ENCODE measurements around the gene DEUP1. TPM values are rescaled to one million over a fixed set of nuclear protein-coding genes. Genes with fewer than 3 reads are reported as not detected.

DEUP1 gene
- total RNA-seq, 1 experiment from 2014 or later, result not detected

DNA sequence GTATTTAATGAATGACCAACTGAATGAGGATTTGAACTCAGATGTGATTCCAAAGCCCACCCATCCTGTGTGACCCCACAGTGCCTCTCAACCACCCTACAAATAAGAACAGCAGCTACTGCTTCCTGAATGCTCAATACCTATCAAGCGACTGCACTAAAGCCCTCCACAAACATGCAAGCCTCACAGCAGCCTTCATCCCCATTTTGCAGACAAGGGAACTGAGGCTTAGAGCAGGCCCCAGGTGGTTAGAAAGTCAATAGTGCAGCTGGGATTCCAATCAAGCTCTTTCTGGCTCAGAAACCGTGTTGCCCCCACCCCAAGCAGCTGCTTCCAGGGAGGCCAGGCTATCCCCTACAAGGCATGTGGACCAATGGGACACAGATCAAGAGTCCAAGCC is 155.4 kb downstream of the DEUP1 start:
- no peak overlapping the region for H3K4me3 ChIP-seq (replicated peaks in 1 of 2; ENCODE audit: low read depth in 1 of 2, low read length in 2 of 2)
- no peak for TF ChIP-seq FOSL1 (IDR thresholded peaks at IDR 0.05; ENCODE audit: low read depth)
- intact Hi-C loops (cut with micrococcal nuclease), result loop anchor here (1.0 kb wide), 1 partner anchor 22 kb away; no protein-coding TSS in a partner anchor
- H3K36me3 ChIP-seq (ENCODE audit: control insufficient read depth in 1 of 2, insufficient read depth in 2 of 2, low read length in 2 of 2), result no peaks in the 10 kb centered on the region
- no peaks in the 10 kb centered on the region for H3K27me3 ChIP-seq (ENCODE audit: insufficient read depth, low read length)
- H3K79me2 ChIP-seq (ENCODE audit: insufficient read depth, low read length), result no peaks in the 10 kb centered on the region
- no peaks in the 10 kb centered on the region for H3K4me1 ChIP-seq (ENCODE audit: control insufficient read depth in 1 of 2, insufficient read depth in 2 of 2, low read length in 2 of 2)
- ChIA-PET RAD21 (ENCODE audit: low non-redundant PET in 1 of 2, low total read pairs in 2 of 2, uncharacterized antibody in 2 of 2, unreplicated experiment in 2 of 2) (no interaction called here), CTCF (no interaction called here), POLR2A (no interaction called here)
- ATAC-seq (no peak), DNase-seq (ENCODE audit: low read depth, low spot score) (no peak)
- no peak overlapping the region for H3K4me2 ChIP-seq (ENCODE audit: low read length)
- no TSS peak for BruUV-seq (replicated peaks)
- no peak overlapping the region for H3K27ac ChIP-seq (ENCODE audit: low read depth, low read length)
- H3K9me2 ChIP-seq (ENCODE audit: insufficient read depth), result no peaks in the 10 kb centered on the region
- H3K9ac ChIP-seq (ENCODE audit: low read length), result no peak overlapping the region
- H4K20me1 ChIP-seq (ENCODE audit: insufficient read depth), result no peaks in the 10 kb centered on the region
- no peaks in the 10 kb centered on the region for H3K9me3 ChIP-seq (ENCODE audit: control insufficient read depth in 1 of 2, insufficient read depth in 1 of 2, low read depth in 1 of 2, low read length in 2 of 2)
- H2AFZ ChIP-seq (ENCODE audit: low read depth, low read length, poor library complexity, severe bottlenecking), result no peak overlapping the region

DNA sequence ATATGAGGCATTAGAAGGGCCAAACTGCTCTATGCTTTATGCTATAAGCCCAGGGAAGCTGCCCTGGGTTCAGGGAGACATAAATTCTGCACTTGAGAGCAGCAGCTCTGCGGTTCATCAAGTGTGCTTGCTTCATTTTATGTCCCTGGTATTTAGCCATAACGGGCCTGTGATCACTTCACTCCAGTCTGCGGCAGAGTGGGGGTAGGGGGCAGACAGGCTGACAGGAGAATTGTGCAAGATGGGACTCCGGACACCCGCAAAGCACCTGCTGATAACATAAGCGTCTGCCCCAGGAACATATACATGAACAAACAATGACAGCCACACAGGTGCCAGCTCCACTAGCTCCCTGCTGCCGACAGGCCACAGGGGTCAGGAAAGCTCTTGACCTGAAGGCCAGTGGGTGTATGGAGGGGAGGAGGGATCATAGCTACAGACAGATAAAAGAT is 156.5 kb downstream of the DEUP1 start:
- ChIA-PET POLR2A (no interaction called here), CTCF (no interaction called here), RAD21 (ENCODE audit: low non-redundant PET in 1 of 2, low total read pairs in 2 of 2, uncharacterized antibody in 2 of 2, unreplicated experiment in 2 of 2) (no interaction called here)
- Histone ChIP-seq H3K9me3 (ENCODE audit: control insufficient read depth in 1 of 2, insufficient read depth in 1 of 2, low read depth in 1 of 2, low read length in 2 of 2) (no peaks in the 10 kb centered on the region), H3K9me2 (ENCODE audit: insufficient read depth) (no peaks in the 10 kb centered on the region), H3K9ac (ENCODE audit: low read length) (no peak overlapping the region), H3K36me3 (ENCODE audit: control insufficient read depth in 1 of 2, insufficient read depth in 2 of 2, low read length in 2 of 2) (no peaks in the 10 kb centered on the region), H3K4me1 (ENCODE audit: control insufficient read depth in 1 of 2, insufficient read depth in 2 of 2, low read length in 2 of 2) (no peaks in the 10 kb centered on the region), H2AFZ (ENCODE audit: low read depth, low read length, poor library complexity, severe bottlenecking) (no peak overlapping the region), H3K27me3 (ENCODE audit: insufficient read depth, low read length) (no peaks in the 10 kb centered on the region), H3K4me3 (replicated peaks in 1 of 2; ENCODE audit: low read depth in 1 of 2, low read length in 2 of 2) (no peak overlapping the region), H3K27ac (ENCODE audit: low read depth, low read length) (no peak overlapping the region), H3K4me2 (ENCODE audit: low read length) (no peak overlapping the region), H3K79me2 (ENCODE audit: insufficient read depth, low read length) (no peaks in the 10 kb centered on the region), H4K20me1 (ENCODE audit: insufficient read depth) (no peaks in the 10 kb centered on the region)
- no peak for DNase-seq (ENCODE audit: low read depth, low spot score)
- TF ChIP-seq ZFX (IDR thresholded peaks at IDR 0.05), result no peak
- TF ChIP-seq, protein P1, sequence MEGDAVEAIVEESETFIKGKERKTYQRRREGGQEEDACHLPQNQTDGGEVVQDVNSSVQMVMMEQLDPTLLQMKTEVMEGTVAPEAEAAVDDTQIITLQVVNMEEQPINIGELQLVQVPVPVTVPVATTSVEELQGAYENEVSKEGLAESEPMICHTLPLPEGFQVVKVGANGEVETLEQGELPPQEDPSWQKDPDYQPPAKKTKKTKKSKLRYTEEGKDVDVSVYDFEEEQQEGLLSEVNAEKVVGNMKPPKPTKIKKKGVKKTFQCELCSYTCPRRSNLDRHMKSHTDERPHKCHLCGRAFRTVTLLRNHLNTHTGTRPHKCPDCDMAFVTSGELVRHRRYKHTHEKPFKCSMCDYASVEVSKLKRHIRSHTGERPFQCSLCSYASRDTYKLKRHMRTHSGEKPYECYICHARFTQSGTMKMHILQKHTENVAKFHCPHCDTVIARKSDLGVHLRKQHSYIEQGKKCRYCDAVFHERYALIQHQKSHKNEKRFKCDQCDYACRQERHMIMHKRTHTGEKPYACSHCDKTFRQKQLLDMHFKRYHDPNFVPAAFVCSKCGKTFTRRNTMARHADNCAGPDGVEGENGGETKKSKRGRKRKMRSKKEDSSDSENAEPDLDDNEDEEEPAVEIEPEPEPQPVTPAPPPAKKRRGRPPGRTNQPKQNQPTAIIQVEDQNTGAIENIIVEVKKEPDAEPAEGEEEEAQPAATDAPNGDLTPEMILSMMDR (IDR thresholded peaks at IDR 0.05 in 2 of 3, conservative IDR thresholded peaks at IDR 0.05 in 1 of 3; ENCODE audit: borderline replicate concordance in 1 of 3, insufficient read depth in 1 of 3, low read depth in 2 of 3, low read length in 2 of 3), result no peak
- TF ChIP-seq JUND (IDR thresholded peaks at IDR 0.05), result no peak
- no peak for TF ChIP-seq YY1 (IDR thresholded peaks at IDR 0.05; ENCODE audit: extremely low read depth, insufficient replicate concordance, low read depth, low read length)
- TF ChIP-seq CBX3 (IDR thresholded peaks at IDR 0.05; ENCODE audit: low read depth), result no peak
- TF ChIP-seq SP1 (IDR thresholded peaks at IDR 0.05; ENCODE audit: low read depth), result no peak
- TF ChIP-seq, protein P2, sequence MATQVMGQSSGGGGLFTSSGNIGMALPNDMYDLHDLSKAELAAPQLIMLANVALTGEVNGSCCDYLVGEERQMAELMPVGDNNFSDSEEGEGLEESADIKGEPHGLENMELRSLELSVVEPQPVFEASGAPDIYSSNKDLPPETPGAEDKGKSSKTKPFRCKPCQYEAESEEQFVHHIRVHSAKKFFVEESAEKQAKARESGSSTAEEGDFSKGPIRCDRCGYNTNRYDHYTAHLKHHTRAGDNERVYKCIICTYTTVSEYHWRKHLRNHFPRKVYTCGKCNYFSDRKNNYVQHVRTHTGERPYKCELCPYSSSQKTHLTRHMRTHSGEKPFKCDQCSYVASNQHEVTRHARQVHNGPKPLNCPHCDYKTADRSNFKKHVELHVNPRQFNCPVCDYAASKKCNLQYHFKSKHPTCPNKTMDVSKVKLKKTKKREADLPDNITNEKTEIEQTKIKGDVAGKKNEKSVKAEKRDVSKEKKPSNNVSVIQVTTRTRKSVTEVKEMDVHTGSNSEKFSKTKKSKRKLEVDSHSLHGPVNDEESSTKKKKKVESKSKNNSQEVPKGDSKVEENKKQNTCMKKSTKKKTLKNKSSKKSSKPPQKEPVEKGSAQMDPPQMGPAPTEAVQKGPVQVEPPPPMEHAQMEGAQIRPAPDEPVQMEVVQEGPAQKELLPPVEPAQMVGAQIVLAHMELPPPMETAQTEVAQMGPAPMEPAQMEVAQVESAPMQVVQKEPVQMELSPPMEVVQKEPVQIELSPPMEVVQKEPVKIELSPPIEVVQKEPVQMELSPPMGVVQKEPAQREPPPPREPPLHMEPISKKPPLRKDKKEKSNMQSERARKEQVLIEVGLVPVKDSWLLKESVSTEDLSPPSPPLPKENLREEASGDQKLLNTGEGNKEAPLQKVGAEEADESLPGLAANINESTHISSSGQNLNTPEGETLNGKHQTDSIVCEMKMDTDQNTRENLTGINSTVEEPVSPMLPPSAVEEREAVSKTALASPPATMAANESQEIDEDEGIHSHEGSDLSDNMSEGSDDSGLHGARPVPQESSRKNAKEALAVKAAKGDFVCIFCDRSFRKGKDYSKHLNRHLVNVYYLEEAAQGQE (IDR thresholded peaks at IDR 0.05; ENCODE audit: low read depth), result no peak
- no peak for TF ChIP-seq RAD21 (IDR thresholded peaks at IDR 0.05; ENCODE audit: low read depth)
- no peak for TF ChIP-seq SRF (IDR thresholded peaks at IDR 0.05; ENCODE audit: low read depth)
- TF ChIP-seq EGR1 (IDR thresholded peaks at IDR 0.05; ENCODE audit: low read depth), result no peak
- TF ChIP-seq ELF1 (IDR thresholded peaks at IDR 0.05; ENCODE audit: borderline replicate concordance, low read depth), result no peak
- TF ChIP-seq, protein P3, sequence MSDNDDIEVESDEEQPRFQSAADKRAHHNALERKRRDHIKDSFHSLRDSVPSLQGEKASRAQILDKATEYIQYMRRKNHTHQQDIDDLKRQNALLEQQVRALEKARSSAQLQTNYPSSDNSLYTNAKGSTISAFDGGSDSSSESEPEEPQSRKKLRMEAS (IDR thresholded peaks at IDR 0.05), result no peak
- no peak for TF ChIP-seq SIN3A (IDR thresholded peaks at IDR 0.05; ENCODE audit: low read depth)
- no peak for TF ChIP-seq EZH2phosphoT487 (IDR thresholded peaks at IDR 0.05; ENCODE audit: borderline replicate concordance)
- TF ChIP-seq TCF7L2 (IDR thresholded peaks at IDR 0.05; ENCODE audit: borderline replicate concordance, extremely low read depth, insufficient read depth, insufficient read length), result no peak
- no TSS peak for BruUV-seq (replicated peaks)
- no peak for ATAC-seq
- intact Hi-C loops (cut with micrococcal nuclease), result no loop called here
